ENCODE measurements around the gene CEP78.

Gene CEP78

DNA sequence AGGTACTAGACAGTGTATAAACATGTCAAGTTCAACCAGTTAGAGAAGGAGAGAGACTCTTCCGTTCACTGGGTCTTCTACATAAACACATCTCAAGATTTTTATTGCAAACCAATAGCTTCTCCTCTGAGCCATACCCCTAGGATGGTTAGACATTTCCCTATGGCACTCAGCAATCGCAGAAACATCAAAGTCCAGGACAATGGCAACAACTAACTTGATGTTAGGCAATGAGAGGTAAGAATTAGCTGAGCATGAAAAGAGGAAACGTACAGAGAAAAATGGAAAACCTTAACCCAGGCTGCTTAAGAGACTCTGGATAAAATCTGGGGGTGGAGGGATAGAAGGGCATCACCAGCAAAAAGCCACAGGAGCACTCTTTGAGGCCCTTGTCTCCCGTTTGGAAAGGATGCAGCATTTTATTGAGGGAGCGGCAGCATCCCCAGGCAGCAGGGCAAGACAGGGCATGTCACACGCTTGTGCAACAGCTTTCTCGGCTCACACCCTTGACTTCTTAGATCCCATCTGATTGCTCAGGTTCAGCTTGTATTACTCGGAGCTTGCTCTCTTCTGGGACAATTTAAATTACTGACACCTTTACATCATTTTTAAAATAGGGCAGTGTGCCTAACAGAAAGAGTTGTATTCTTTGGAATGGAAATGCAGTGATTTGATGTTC lies 52.5 kb downstream of the CEP78 start:
- no peak for DNase-seq

DNA sequence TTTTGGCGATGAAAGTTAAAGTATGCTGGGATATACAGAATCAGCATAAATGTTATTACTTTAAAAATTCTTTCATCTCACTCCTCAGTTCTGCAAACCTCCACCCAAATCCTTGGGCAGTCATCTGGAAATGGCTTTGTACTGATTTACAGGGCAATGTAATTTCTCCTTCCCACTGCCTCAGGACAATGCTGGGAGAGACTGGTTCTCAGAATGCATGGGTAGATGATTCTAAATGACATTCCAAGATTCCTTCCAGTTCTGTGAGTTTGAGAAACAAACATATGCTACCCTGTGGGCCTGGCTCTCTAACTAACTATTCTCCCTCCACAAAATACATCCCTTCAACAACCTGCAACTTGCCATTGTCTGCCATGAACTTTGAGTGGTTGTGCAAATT lies 53.6 kb downstream of the CEP78 start:
- no peak for DNase-seq

DNA sequence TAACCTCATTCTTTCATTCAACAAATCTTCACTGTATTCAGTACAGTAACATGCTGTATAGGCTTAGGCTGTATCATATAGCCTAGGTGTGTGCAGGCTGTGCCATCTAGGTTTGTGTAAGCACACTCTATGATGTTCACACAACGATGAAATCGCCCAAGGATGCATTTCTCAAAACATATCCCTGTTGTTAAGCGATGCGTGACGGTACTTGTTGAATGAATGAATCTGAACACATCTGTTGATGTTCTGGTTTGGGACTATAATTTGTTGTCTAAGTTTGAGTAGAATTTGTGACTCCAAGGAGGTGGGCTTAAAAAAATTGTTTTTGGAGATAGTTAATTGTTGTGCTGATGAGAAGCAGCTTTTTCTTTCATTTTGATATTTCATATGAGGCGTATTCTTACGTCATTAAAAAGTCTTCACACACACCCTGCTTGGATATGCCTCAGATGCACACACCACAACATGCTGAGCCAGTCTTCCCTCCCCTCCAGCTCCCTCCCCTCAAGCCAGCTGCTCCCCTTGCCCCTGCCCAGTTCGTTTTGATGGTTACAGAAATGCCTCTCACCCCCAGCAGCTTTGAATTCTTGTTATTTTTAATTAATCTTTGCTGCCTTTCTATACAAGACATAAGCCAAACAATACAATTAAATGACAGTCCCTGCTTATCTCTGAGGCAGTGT lies 55.5 kb downstream of the CEP78 start:
- DNase-seq = no peak

DNA sequence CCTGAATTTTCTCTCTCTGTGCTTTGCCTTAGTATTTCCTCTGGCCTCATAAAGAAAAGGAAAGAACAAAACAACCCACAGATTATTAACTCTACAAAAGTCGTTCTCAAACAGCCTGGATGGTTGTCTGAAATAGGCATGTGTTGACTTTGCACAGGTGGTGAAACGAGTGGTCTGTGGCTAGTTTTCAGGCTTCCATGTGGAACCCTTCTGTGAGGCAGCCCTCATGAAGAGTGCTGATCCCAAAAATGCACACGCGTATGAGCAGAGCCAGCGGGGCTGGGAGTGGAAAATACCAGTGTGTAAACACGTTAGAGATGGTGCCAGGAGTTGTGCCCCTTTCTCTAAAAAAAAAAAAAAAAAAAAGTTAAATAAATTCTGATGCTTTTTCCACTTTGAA lies 56.2 kb downstream of the CEP78 start:
- DNase-seq = no peak

DNA sequence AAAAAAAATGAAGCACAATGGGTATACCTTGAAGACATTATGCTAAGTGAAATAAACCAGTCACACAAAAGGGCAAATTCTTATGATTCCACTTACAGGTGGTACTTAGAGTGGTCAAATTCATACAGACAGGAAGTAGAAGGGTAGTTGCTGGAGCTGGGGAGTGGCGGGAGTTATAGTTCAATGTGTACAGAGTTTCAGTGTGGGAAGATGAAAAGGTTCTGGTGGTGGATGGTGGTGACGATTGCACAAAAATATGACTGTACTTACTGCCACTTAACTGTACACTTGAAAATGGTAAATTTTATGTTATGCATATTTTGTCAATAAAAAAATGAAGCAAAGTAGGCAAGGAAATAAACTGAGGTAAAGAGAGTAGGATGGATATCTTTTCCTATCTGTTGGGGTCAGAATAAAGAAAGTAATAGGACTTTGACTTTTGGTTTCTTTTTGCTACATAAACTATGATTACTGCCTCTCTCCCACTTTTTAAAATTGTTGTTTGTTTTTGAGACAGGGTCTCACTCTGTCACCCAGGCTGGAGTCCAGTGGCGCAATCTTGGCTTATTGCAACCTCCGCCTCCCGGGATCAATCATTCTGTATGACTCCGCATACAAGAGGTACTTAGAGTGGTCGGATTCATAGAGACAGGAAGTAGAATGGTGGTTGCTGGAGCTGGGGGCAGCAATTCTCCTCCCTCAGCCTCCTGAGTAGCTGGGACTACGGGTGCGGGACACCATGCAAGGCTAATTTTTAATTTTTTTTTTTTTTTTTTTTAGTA lies 57.0 kb downstream of the CEP78 start:
- no peak for DNase-seq

DNA sequence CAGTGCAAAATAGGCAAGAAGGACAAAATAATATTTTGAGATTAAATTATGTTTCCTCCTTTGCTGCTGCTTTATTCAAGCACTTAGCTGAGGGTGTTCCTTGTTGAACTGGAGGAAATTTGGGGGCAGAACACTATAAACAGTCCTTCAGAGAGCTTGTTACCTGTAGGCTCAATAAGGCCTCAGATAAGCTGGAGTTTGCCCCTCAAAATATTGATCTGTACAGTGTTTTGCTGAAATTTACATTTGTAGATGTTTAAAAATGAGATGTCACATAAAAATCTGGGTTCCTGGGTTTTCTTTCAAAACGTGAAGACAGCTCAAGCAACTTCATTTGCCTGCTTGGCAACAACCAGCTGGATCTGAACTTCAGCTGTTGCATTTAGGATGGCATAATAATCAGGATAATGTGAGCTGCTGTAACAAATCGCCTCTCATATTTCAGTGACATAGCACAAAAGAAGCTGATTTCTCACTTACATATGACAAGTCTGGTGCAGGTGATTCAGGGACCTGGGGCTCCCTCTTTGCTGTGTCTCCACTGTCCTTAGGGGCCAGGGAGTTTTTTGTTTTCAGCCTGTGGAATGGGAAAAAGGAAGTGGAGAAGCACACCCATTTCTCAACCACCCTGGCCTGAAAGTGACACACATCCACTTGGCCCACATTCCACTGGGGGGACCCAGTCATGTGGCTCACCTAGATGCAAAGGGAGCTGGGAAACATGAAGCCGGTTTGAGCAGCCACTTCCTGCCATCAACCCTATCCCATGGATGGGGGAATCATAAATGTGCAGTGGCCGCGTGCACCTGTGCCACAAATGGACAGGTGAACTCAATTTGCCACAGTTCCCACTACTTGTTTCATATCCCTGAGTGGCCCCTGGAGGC lies 58.7 kb downstream of the CEP78 start:
- DNase-seq = no peak

DNA sequence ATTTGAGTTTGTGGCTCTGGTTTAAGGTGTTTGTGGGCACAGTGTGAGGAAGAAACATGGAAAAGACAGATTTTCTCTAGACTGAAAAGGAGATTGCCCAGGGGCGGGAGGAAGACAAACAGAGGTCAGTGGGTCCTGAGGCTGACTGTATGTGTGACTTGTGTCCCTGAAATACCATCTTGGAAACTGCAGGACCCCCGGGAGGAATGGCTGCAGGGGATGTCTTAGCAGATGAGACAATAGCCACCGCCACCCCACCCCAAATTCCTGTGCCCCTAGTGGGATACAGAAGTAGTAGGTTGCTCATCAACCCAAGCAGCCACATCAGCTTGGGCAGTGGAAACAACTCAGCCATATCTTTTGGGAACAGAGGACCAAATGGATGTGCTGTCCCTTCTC lies 59.3 kb downstream of the CEP78 start:
- DNase-seq = no peak

DNA sequence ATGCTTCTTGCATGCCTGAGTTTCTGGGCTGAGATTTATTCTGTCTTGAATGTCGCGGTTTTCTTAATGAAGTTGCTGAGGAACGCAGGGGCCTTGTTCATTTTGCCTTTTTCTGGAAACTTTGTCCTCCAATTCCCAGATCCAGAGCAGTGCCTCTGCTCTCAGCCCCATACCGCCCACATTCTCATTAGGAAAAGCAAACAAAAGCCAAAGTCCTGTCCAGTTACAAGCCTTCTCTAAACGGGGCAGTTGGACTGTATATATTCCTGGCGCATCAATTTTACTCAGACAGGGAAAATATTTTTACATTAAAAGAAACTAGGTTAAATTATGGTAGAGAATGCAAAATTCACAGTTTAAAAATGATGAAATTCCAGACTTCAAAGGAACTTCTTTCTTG lies 59.9 kb downstream of the CEP78 start:
- no peak for DNase-seq

DNA sequence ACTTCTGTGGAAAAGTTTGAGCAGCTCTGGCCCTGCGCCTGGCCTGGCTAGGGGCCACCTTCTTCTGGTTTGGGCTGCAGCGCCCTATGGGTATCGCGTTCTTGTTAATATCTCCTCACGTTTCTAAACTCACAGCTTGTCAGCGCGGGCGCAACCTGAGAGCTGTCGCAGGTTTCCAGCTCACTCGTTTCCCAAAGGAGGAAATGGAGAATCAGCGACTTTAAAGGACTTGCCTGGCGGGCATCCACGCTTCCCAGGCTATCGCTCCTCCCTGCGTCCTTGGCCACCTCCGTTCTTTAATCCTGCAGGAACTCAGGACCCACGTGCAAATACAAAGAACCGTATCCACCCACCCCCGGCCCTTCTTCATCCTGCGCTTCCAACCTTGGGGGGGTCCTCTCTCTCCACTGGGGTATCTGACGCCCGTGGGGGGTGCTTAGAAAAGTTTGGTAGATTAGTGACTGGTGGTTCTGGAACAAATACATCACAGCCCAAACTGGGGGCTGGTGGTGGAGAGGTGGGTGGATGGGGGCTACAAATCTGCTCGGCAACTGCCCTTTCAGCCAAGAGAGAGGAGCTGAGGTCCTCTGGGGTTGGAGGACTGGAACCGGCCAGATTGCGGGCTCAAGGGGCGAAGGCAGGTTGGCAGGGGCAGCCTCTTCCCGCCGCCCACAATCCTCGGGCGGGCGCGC lies 60.5 kb downstream of the CEP78 start:
- peak; percentile 65 for DNase-seq

DNA sequence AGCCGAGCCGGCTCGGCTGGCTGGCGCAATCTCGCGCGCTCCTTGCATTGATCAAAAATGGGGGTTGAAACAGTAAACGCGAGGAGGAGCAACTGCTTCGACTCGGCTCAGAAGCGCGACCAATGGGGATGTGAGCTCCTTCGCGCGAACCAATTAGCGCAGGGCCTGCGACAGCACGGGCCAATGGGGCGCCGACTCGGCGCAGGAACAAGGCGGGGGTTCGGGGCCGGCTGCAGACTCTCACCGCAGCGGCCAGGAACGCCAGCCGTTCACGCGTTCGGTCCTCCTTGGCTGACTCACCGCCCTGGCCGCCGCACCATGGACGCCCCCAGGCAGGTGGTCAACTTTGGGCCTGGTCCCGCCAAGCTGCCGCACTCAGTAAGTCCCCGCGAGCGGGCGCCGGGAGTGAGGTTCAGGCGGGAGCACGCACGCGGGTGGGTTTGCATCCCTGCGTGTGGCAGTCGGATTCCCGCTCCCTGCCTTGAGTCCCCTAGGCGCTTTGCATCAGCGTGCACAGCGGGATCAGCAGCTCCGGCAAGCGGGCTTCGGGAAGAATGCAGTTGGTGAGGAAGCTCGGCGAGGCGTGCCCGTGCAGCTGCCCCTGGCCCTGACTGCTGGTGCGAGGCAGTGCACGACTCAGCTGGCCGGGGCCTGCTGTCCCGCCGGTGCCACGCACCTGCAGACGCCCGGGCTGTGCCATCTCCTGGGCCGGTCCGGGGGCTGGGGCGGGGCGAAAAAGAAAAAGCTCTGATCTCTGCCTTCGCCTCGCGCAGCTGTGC lies 61.2 kb downstream of the CEP78 start, which contains the start of gene PSAT1:
Gene PSAT1 (plus strand): TSS at position 233 of the 779 bp plus-strand sequence. CDS start 86 bp downstream, at position 319.
- DNase-seq = peak; percentile 97

DNA sequence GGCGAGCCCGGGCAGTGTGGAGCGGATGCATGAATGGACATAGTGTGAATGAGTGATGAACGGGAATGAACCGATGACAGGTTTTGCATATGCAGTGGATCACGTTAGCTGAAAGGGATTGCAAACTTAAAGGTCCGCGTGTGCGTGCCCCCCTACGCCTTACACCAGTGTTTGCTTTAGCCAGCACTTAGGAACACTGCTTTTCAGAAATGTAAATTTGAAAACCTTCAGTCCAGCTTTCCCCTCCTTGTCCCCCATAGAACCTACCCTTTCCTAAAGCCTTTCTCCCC lies 61.7 kb downstream of the CEP78 start:
- no peak for DNase-seq

DNA sequence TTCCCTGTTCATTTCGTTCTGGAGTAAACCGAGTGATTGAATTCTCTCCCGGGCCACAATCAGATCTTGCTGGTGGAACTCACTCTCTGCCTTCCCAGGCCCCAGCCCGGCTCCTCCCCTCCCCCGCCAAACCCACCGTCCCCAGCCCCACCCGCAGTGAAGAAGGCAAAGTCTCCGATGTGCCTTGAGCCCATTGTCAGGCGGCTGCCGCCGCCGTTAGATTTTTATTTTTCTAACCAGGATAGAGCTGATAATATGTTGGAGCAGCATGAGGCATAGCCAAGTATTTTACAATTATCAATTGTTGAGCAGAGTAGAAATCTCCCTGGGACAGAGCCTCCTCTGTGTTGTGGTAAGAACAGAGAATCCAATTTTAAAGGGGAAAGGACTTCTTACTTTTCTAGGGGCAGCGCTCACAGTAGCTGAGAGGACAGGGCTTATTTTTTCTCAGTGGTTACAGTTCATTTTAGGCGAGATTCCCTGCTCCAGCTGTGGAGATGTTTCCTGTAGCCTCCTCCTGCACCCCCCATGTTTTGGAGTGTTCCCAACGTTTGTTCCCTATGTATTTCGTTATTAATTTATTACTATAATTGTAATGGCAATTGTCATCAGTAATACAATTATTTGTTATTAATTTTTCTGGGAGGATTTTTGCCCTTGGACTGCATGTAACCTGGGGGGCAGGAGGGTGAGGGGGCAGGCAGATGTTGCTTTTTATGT lies 62.3 kb downstream of the CEP78 start:
- DNase-seq = peak; percentile 67

DNA sequence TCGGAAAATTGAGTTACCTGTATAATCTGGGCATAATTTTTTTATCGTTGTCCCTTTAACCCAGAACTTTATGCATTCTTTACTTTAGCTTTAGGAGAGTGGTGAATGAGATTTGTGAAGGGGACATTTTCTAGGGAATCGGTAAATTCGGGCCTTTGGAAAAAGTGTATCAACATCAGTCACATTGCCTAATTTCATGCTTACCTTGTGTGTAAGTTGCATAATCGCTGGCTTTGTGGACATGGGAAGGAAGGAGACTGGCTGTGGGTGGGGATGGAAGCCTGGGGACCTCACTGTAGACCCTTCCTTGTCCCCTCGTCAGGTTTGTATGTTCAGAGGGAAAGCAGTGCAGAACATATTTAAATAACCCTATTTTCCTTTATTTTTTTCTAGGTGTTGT lies 64.3 kb downstream of the CEP78 start:
- no peak for DNase-seq

DNA sequence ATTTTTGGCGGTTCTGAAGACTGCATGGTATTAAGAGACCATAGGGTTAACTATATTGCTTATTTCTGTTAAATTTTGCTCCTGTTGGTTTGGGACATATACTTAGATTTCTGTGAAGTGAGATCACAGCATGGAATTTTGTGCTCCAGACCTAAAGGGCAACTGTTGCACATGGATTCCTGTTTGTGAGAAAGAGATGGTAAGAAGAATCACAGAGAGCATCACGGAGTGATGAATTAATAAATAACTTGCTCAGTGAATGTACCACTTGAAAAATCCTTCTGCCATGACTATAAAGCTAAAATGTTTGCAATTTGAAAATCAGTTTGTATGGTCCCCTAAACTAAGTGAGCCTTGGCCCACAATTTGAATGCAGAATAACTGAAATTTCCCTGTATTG lies 65.6 kb downstream of the CEP78 start:
- no peak for DNase-seq

DNA sequence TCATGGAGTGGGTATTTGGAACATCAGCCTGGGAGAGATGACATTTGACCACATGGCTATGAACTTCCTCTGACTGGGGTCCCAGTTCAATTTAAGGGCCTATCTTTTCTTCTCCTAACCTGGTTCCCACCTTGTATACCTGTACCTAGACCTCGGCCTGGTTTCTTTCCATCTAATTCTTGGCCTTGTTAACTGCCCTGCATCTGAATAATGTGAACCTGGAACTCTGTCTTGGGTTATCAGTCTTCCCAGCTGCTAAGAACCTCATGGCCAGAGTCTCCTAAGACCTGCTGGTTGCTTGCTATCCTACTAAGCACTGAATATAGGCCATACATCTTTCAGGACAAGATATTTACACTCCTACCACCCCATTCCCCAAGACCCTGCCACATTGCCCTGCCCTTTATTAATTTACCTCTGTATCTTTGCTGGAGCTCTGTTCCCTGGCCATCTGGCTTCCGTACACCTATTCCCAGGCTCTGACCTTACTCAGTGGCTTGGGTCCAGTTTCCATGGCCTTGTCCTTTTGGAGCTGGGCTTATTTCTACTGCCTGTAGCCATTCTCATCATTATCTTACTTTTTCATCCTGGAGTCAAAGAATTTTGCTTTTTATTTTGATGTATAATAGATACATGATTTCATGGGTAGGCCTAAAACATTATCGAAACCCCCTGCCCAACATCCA lies 67.6 kb downstream of the CEP78 start:
- no peak for DNase-seq

DNA sequence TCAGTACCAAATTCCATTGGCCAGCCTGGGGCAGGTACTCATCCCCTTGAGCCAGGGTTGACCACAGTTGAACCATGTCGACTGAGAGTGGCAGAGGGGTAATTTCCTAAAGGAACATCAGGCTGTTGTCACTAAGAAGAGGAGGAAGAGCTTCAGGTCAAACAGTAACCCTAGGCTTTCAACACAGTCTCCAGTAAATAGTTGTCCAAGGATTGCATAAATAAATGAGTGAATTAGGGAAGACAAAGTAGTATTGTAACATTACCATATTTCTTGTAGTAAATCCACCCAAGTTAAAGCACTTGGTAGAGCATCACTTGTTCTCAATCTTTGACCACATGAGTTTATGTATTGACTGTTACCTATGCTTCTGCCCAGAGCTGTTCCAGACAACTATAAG lies 68.5 kb downstream of the CEP78 start:
- DNase-seq = no peak

DNA sequence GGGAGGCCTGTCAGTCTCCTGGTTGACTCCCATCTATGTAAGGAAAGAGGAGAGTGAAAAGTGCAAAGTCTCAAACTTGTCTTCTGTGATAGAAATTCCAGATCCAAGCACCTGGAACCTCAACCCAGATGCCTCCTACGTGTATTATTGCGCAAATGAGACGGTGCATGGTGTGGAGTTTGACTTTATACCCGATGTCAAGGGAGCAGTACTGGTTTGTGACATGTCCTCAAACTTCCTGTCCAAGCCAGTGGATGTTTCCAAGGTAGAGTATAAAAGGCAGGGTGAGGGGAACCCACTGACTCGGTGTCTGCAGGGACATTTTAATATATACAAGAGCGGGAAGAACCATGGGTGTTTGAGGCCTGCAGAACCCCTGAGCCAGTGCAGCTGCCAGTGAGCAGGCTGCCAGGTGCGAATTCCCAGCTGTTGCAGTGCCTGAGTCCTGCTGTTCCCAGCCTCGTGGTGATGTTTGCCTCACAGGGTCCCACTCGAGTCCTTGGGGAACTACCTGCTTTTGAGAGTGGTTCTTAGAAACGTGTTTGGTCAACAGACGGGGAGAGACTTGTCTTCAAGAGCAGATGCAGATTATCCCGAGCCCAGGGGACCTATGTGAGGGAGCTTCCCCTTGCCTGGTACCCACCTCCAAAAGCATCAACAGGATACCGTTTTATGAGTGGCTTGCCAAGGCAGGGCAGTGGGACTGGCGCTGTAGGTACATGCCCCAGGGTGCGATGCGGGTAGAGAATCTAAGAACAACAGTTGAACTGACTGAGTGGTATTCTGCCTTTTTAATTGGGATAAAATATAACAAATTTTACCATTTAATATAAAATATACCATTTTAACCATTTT lies 70.6 kb downstream of the CEP78 start:
- DNase-seq = no peak

DNA sequence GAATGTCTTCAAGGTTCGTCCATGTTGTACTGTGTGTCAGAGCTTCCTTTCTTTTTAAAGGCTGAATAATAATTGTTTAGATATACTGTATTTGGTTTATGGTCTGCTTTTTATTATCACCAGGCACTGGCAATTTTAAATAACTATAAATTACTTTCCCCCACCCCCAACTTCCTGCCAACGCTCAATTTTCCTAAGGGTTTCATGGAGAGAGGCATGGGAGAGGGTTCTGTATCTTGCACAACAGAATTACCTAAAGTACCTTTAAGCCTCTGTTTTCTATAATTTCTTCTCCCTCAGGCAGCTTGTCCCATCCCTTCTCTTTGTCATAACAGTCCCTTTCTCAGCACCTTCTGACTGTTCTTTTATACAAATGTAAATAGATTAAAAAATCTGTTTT lies 71.5 kb downstream of the CEP78 start:
- no peak for DNase-seq

DNA sequence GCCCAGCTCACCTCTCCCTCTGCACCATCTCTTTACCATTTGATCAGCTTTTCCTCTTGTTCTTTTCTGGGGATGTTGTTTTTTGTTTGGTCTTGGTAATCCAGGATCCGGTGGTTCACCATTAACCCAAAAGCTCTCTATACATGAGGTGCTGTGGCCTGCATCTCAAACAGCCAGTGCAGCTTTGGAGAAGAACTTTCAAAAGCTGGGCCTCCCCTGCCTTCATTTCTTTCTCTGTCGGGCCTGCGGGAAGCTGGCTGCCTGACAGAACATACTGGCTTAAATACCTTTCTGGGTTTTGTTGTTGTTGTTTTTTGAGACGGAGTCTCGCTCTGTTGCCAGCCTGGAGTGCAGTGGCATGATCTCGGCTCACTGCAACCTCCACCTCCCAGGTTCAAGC lies 73.2 kb downstream of the CEP78 start:
- DNase-seq = no peak

Measured in activated effector memory CD4-positive, alpha-beta T cell treated with anti-CD3 and anti-CD28 coated beads, Interleukin-2, amount 50 U/mL, for 16 hours (primary cell).